ENCODE measurements around the gene CAMK4.

DNA sequence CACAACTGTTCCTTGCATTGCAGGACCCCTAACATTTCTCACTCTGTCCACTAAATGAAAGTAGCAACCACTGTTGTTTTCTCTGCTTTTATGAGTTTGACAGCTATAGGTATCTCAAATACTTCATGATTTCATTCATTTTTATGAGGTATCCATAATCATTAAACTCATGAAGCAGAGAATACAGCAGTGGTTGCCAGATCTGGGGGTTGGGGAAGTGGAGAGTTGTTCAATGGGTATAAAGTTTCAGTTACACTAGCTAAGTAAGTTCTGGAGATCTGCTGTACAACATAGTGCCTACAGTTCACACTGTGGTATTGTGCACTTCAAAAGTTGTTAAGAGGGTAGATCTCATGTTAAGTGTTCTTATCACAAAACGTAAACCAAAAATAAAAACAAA lies 23.4 kb upstream of the CAMK4 start:
- TF ChIP-seq GATA2 (IDR thresholded peaks at IDR 0.05; ENCODE audit: low read depth, low read length) (no peak), GATA3 (IDR thresholded peaks at IDR 0.05; ENCODE audit: low read depth, low read length) (no peak)
